Panc1 (cell line): ENCODE data around the gene F11.

Experiments
- CTCF ChIP-seq: fragments of 450-650 bp; IDR thresholded peaks from 2 replicates; pipeline ENCODE4 v1.5.1; 2017; ENCODE audit warnings: mild to moderate bottlenecking
- POLR2AphosphoS5 ChIP-seq: IDR thresholded peaks from 2 replicates; pipeline ENCODE4 v1.6.1; 2012; ENCODE audit warnings: mild to moderate bottlenecking, low read depth, low read length, moderate library complexity
- SIN3A ChIP-seq: IDR thresholded peaks from 2 replicates; pipeline ENCODE4 v1.6.1; 2012; ENCODE audit warnings: low read depth, mild to moderate bottlenecking, low read length, moderate library complexity, borderline replicate concordance; ENCODE audit not compliant: insufficient read depth
- TCF7L2 ChIP-seq: IDR thresholded peaks from 2 replicates; pipeline ENCODE4 v1.6.1; 2011; ENCODE audit warnings: mild to moderate bottlenecking, low read depth, low read length, inconsistent platforms
- TF ChIP-seq, protein P1 (sequence below), 2 experiments: IDR thresholded peaks; 2 replicates each; pipeline ENCODE4 v1.6.1; 2011 to 2012; ENCODE audit warnings: low read depth in 2 of 2, control low read depth in 1 of 2, low read length in 1 of 2, mild to moderate bottlenecking in 1 of 2, moderate library complexity in 1 of 2; ENCODE audit not compliant: insufficient read depth in 1 of 2

GRCh38 chr4:186216465-186217024 is 49.4 kb upstream of the F11 start:
- TF ChIP-seq CTCF (no peak), POLR2AphosphoS5 (no peak), TCF7L2 (no peak), SIN3A (no peak)
- TF ChIP-seq, protein P1, sequence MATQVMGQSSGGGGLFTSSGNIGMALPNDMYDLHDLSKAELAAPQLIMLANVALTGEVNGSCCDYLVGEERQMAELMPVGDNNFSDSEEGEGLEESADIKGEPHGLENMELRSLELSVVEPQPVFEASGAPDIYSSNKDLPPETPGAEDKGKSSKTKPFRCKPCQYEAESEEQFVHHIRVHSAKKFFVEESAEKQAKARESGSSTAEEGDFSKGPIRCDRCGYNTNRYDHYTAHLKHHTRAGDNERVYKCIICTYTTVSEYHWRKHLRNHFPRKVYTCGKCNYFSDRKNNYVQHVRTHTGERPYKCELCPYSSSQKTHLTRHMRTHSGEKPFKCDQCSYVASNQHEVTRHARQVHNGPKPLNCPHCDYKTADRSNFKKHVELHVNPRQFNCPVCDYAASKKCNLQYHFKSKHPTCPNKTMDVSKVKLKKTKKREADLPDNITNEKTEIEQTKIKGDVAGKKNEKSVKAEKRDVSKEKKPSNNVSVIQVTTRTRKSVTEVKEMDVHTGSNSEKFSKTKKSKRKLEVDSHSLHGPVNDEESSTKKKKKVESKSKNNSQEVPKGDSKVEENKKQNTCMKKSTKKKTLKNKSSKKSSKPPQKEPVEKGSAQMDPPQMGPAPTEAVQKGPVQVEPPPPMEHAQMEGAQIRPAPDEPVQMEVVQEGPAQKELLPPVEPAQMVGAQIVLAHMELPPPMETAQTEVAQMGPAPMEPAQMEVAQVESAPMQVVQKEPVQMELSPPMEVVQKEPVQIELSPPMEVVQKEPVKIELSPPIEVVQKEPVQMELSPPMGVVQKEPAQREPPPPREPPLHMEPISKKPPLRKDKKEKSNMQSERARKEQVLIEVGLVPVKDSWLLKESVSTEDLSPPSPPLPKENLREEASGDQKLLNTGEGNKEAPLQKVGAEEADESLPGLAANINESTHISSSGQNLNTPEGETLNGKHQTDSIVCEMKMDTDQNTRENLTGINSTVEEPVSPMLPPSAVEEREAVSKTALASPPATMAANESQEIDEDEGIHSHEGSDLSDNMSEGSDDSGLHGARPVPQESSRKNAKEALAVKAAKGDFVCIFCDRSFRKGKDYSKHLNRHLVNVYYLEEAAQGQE (IDR thresholded peaks at IDR 0.05; ENCODE audit: insufficient read depth in 1 of 2, low read depth in 2 of 2, low read length in 1 of 2): no peak
